ENCODE measurements around the gene ASCL5.

DNA sequence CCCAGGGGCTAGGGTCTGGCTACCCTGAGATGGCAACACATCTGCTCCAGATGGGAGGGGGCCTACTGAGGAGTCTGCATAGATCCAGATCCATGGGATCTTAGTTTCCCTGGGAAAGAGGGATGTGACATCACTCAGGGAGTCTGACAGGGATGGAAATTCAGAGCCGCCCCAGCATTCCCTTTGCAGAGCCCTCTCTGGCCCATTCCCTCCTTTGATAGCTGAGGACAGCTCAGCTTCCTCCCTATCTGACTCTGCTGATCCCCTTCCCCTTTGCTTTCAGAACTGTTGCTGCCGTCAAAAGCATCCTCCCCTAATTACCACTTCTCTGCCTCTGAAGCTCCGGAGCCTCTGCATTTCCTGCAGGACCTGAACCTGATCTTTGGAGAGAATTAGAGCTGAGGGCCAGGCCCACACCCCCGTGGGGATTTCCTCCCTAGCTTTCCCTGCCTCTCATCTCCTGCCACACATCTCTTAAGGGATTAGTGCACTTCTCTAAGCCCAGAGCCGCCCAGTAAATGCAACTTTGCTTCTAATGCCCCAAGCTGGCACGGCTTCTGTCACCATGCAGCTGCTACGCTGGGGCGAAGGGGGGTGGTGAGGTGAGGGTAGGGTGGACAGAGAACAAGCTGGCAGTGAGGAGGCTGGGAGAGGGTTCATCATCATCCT, 9.5 kb upstream of the ASCL5 start:
- TF ChIP-seq CTCF (IDR thresholded peaks at IDR 0.05) (no peak), POLR2AphosphoS5 (IDR thresholded peaks at IDR 0.05) (no peak), POLR2A (IDR thresholded peaks at IDR 0.05) (no peak)
